ENCODE data around the gene DNAJC10.

The DNAJC10 gene

GRCh38 chr2:182814380-182814779, 98.3 kb downstream of the DNAJC10 start:
- Histone ChIP-seq H3K9me2 (ENCODE audit: low read depth, low read length) (no peaks in the 10 kb centered on the region), H3K27me3 (ENCODE audit: insufficient read depth, low read length) (no peaks in the 10 kb centered on the region; the same call in 1 of the 2 replicates), H3K27ac (ENCODE audit: low read depth, low read length, poor library complexity, severe bottlenecking) (no peak overlapping the region), H3K79me2 (ENCODE audit: insufficient read depth, low read length) (no peaks in the 10 kb centered on the region), H4K20me1 (ENCODE audit: insufficient read depth, low read length) (no peaks in the 10 kb centered on the region), H3K36me3 (ENCODE audit: insufficient read depth, low read length) (no peaks in the 10 kb centered on the region), H3F3A (ENCODE audit: insufficient read depth, low read length) (no peaks in the 10 kb centered on the region), H3K4me3 (ENCODE audit: low read depth, low read length, poor library complexity, severe bottlenecking) (no peak overlapping the region), H2AFZ (ENCODE audit: low read length) (no peak overlapping the region), H3K4me1 (ENCODE audit: insufficient read depth, low read length, severe bottlenecking) (no peaks in the 10 kb centered on the region), H3K4me2 (ENCODE audit: low read length) (no peak overlapping the region), H3K9me3 (ENCODE audit: low read length) (no peaks in the 10 kb centered on the region), H3K9ac (ENCODE audit: low read length) (no peak overlapping the region)
- TF ChIP-seq EZH2 (IDR thresholded peaks at IDR 0.05; ENCODE audit: borderline replicate concordance, low read length), result no peak
- TF ChIP-seq, protein P1, sequence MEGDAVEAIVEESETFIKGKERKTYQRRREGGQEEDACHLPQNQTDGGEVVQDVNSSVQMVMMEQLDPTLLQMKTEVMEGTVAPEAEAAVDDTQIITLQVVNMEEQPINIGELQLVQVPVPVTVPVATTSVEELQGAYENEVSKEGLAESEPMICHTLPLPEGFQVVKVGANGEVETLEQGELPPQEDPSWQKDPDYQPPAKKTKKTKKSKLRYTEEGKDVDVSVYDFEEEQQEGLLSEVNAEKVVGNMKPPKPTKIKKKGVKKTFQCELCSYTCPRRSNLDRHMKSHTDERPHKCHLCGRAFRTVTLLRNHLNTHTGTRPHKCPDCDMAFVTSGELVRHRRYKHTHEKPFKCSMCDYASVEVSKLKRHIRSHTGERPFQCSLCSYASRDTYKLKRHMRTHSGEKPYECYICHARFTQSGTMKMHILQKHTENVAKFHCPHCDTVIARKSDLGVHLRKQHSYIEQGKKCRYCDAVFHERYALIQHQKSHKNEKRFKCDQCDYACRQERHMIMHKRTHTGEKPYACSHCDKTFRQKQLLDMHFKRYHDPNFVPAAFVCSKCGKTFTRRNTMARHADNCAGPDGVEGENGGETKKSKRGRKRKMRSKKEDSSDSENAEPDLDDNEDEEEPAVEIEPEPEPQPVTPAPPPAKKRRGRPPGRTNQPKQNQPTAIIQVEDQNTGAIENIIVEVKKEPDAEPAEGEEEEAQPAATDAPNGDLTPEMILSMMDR (IDR thresholded peaks at IDR 0.05; ENCODE audit: low read length), result no peak

DNA sequence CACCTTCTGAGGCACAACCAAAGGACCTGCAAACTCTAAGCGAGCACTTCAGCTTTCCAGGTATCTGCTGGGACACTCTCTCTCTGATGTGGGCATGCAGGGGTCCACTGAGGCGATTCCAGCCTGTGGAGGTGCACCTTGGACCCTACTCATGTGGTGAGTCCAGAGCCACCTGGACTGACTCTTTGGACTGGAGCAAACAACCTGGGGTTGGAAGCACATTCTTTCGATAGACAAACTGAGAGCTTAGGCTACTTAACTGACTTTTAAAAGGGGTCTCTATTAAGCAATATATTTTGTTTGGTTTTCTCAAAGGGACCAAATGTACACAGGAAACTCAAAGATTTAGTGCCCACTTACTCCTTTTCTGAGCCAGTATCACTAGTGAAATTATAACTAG, 98.7 kb downstream of the DNAJC10 start:
- no peaks in the 10 kb centered on the region for H3K79me2 ChIP-seq (ENCODE audit: insufficient read depth, low read length)
- no peak overlapping the region for H3K27ac ChIP-seq (ENCODE audit: low read depth, low read length, poor library complexity, severe bottlenecking)
- H3K4me3 ChIP-seq (ENCODE audit: low read depth, low read length, poor library complexity, severe bottlenecking), result no peak overlapping the region
- no peaks in the 10 kb centered on the region for H3K4me1 ChIP-seq (ENCODE audit: insufficient read depth, low read length, severe bottlenecking)
- no peaks in the 10 kb centered on the region for H3K36me3 ChIP-seq (ENCODE audit: insufficient read depth, low read length)
- H2AFZ ChIP-seq (ENCODE audit: low read length), result no peak overlapping the region
- no peak for TF ChIP-seq EZH2 (IDR thresholded peaks at IDR 0.05; ENCODE audit: borderline replicate concordance, low read length)
- TF ChIP-seq, protein P1 (IDR thresholded peaks at IDR 0.05; ENCODE audit: low read length), result no peak
- no peaks in the 10 kb centered on the region; the same call in 1 of the 2 replicates for H3K27me3 ChIP-seq (ENCODE audit: insufficient read depth, low read length)
- H3F3A ChIP-seq (ENCODE audit: insufficient read depth, low read length), result no peaks in the 10 kb centered on the region
- H3K9ac ChIP-seq (ENCODE audit: low read length), result no peak overlapping the region
- H3K9me3 ChIP-seq (ENCODE audit: low read length), result no peaks in the 10 kb centered on the region
- H4K20me1 ChIP-seq (ENCODE audit: insufficient read depth, low read length), result no peaks in the 10 kb centered on the region
- H3K9me2 ChIP-seq (ENCODE audit: low read depth, low read length), result no peaks in the 10 kb centered on the region
- H3K4me2 ChIP-seq (ENCODE audit: low read length), result no peak overlapping the region

DNA sequence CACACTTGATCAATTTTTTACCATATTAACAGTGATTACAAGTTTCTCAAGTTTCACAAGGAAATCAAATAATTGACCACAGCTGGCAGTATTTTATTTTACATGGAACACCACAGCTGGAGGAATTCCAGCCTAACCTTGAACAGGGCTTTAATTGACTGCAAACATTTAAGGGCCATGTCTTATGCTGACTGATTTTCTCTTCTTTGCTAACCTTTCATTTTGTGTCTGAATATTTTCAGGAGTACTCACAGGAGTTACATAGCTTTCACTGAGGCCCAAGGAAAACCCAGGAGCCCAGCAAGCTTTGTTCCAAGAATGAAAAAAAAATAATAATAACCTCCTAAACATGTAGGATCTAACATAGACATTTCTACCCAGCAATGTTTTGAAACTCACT, 100.8 kb downstream of the DNAJC10 start:
- Histone ChIP-seq H3K9me2 (ENCODE audit: low read depth, low read length) (no peaks in the 10 kb centered on the region), H3K9me3 (ENCODE audit: low read length) (no peaks in the 10 kb centered on the region), H3K4me3 (ENCODE audit: low read depth, low read length, poor library complexity, severe bottlenecking) (no peak overlapping the region), H3K9ac (ENCODE audit: low read length) (no peak overlapping the region), H3K36me3 (ENCODE audit: insufficient read depth, low read length) (no peaks in the 10 kb centered on the region), H3K79me2 (ENCODE audit: insufficient read depth, low read length) (no peaks in the 10 kb centered on the region), H3K4me2 (ENCODE audit: low read length) (no peak overlapping the region), H3K4me1 (ENCODE audit: insufficient read depth, low read length, severe bottlenecking) (no peaks in the 10 kb centered on the region), H4K20me1 (ENCODE audit: insufficient read depth, low read length) (no peaks in the 10 kb centered on the region), H3K27ac (ENCODE audit: low read depth, low read length, poor library complexity, severe bottlenecking) (no peak overlapping the region), H3K27me3 (ENCODE audit: insufficient read depth, low read length) (no peaks in the 10 kb centered on the region; the same call in 1 of the 2 replicates), H3F3A (ENCODE audit: insufficient read depth, low read length) (no peaks in the 10 kb centered on the region), H2AFZ (ENCODE audit: low read length) (no peak overlapping the region)
- TF ChIP-seq, protein P1 (IDR thresholded peaks at IDR 0.05; ENCODE audit: low read length), result no peak
- no peak for TF ChIP-seq EZH2 (IDR thresholded peaks at IDR 0.05; ENCODE audit: borderline replicate concordance, low read length)

Data from OCI-LY1 (cell line).